Measurements from ENCODE around the gene FAM114A1.

DNA sequence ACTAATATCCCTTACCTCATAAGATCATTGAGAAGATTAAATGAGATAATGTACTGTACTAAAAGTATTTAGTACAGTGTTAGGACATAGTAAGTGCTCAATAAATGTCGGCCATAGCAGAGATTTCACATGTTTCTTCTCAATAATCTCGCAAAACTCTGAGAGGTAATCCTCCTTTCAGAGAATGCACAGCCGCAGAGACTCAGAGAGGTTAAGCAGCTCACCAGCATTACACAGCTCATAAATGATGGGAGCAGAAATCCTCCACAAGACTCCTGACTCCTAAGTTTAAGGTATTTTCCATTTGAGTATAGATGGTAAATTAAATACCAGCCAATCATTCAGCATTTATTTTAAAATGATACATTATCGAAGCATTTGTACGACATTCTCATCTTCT is 34.6 kb downstream of the FAM114A1 start:
- TF ChIP-seq, protein P1, sequence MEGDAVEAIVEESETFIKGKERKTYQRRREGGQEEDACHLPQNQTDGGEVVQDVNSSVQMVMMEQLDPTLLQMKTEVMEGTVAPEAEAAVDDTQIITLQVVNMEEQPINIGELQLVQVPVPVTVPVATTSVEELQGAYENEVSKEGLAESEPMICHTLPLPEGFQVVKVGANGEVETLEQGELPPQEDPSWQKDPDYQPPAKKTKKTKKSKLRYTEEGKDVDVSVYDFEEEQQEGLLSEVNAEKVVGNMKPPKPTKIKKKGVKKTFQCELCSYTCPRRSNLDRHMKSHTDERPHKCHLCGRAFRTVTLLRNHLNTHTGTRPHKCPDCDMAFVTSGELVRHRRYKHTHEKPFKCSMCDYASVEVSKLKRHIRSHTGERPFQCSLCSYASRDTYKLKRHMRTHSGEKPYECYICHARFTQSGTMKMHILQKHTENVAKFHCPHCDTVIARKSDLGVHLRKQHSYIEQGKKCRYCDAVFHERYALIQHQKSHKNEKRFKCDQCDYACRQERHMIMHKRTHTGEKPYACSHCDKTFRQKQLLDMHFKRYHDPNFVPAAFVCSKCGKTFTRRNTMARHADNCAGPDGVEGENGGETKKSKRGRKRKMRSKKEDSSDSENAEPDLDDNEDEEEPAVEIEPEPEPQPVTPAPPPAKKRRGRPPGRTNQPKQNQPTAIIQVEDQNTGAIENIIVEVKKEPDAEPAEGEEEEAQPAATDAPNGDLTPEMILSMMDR (IDR thresholded peaks at IDR 0.05; ENCODE audit: insufficient read depth, low read length): no peak
- TF ChIP-seq SPI1 (IDR thresholded peaks at IDR 0.05; ENCODE audit: borderline replicate concordance, low read depth): no peak
